ENCODE results near the gene NCOA1. TPM values are rescaled to one million over a fixed set of nuclear protein-coding genes. Genes with fewer than 3 reads are reported as not detected.

The NCOA1 gene
- total and polyA plus RNA-seq, 4 donors = 6.5 to 26.6 (median 16.3) TPM

GRCh38 chr2:24512404-24512803, 21.4 kb downstream of the NCOA1 start:
- H3K4me1 ChIP-seq (ENCODE audit: control insufficient read depth in 4 of 4, insufficient read depth in 4 of 4, low read length in 3 of 4) = peaks cover 2 to 24% (median 6%) of the 10 kb centered on the region in 4 donors
- no peaks in the 10 kb centered on the region for H3K36me3 ChIP-seq (ENCODE audit: control insufficient read depth in 4 of 4, insufficient read depth in 3 of 4, low read depth in 1 of 4, low read length in 3 of 4)
- H3K27ac ChIP-seq (ENCODE audit: low read depth in 1 of 2, low read length in 2 of 2) = no peak overlapping the region
- H3K27me3 ChIP-seq (ENCODE audit: control insufficient read depth in 4 of 4, insufficient read depth in 4 of 4, low read length in 3 of 4) = no peaks in the 10 kb centered on the region
- DNase-seq (ENCODE audit: low spot score) = no peak
- no peaks in the 10 kb centered on the region for H3K9me3 ChIP-seq (ENCODE audit: control insufficient read depth in 4 of 4, low read length in 3 of 4)
- H3K9ac ChIP-seq (ENCODE audit: low read depth in 1 of 2, low read length in 2 of 2) = no peak overlapping the region
- H3K4me3 ChIP-seq (ENCODE audit: low read depth in 1 of 3, low read length in 3 of 3) = no peak overlapping the region
- WGBS = 56% methylated on average over 2 of the region's 2 CpGs
- TF ChIP-seq EGR1 (IDR thresholded peaks at IDR 0.05; ENCODE audit: low read depth in 2 of 2) = no peak
- TF ChIP-seq JUND (IDR thresholded peaks at IDR 0.05) = no peak
- no peak for TF ChIP-seq MAX (IDR thresholded peaks at IDR 0.05)
- TF ChIP-seq, protein P1, sequence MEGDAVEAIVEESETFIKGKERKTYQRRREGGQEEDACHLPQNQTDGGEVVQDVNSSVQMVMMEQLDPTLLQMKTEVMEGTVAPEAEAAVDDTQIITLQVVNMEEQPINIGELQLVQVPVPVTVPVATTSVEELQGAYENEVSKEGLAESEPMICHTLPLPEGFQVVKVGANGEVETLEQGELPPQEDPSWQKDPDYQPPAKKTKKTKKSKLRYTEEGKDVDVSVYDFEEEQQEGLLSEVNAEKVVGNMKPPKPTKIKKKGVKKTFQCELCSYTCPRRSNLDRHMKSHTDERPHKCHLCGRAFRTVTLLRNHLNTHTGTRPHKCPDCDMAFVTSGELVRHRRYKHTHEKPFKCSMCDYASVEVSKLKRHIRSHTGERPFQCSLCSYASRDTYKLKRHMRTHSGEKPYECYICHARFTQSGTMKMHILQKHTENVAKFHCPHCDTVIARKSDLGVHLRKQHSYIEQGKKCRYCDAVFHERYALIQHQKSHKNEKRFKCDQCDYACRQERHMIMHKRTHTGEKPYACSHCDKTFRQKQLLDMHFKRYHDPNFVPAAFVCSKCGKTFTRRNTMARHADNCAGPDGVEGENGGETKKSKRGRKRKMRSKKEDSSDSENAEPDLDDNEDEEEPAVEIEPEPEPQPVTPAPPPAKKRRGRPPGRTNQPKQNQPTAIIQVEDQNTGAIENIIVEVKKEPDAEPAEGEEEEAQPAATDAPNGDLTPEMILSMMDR (IDR thresholded peaks at IDR 0.05; ENCODE audit: low read depth, low read length, missing input control) = no peak
- TF ChIP-seq TAF1 (conservative IDR thresholded peaks at IDR 0.05) = no peak
- no peak for TF ChIP-seq FOXA1 (IDR thresholded peaks at IDR 0.05)
- no peak for TF ChIP-seq NR2F2 (IDR thresholded peaks at IDR 0.05)
- no peak for TF ChIP-seq SP1 (IDR thresholded peaks at IDR 0.05)
- TF ChIP-seq RXRA (IDR thresholded peaks at IDR 0.05) = no peak
- no peak for TF ChIP-seq RAD21 (IDR thresholded peaks at IDR 0.05)
- TF ChIP-seq, protein P2, sequence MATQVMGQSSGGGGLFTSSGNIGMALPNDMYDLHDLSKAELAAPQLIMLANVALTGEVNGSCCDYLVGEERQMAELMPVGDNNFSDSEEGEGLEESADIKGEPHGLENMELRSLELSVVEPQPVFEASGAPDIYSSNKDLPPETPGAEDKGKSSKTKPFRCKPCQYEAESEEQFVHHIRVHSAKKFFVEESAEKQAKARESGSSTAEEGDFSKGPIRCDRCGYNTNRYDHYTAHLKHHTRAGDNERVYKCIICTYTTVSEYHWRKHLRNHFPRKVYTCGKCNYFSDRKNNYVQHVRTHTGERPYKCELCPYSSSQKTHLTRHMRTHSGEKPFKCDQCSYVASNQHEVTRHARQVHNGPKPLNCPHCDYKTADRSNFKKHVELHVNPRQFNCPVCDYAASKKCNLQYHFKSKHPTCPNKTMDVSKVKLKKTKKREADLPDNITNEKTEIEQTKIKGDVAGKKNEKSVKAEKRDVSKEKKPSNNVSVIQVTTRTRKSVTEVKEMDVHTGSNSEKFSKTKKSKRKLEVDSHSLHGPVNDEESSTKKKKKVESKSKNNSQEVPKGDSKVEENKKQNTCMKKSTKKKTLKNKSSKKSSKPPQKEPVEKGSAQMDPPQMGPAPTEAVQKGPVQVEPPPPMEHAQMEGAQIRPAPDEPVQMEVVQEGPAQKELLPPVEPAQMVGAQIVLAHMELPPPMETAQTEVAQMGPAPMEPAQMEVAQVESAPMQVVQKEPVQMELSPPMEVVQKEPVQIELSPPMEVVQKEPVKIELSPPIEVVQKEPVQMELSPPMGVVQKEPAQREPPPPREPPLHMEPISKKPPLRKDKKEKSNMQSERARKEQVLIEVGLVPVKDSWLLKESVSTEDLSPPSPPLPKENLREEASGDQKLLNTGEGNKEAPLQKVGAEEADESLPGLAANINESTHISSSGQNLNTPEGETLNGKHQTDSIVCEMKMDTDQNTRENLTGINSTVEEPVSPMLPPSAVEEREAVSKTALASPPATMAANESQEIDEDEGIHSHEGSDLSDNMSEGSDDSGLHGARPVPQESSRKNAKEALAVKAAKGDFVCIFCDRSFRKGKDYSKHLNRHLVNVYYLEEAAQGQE (IDR thresholded peaks at IDR 0.05) = no peak
- no peak for TF ChIP-seq HNF4A (conservative IDR thresholded peaks at IDR 0.05)
- no peak for TF ChIP-seq ZBTB33 (IDR thresholded peaks at IDR 0.05)
- TF ChIP-seq FOXA2 (IDR thresholded peaks at IDR 0.05) = no peak

GRCh38 chr2:24512831-24513230, 21.8 kb downstream of the NCOA1 start:
- 92% methylated on average over 6 of the region's 6 CpGs for WGBS
- H3K9ac ChIP-seq (ENCODE audit: low read depth in 1 of 2, low read length in 2 of 2) = no peak overlapping the region
- H3K4me1 ChIP-seq (ENCODE audit: control insufficient read depth in 4 of 4, insufficient read depth in 4 of 4, low read length in 3 of 4) = peaks cover 2 to 24% (median 6%) of the 10 kb centered on the region in 4 donors
- H3K9me3 ChIP-seq (ENCODE audit: control insufficient read depth in 4 of 4, low read length in 3 of 4) = no peaks in the 10 kb centered on the region
- no peaks in the 10 kb centered on the region for H3K27me3 ChIP-seq (ENCODE audit: control insufficient read depth in 4 of 4, insufficient read depth in 4 of 4, low read length in 3 of 4)
- DNase-seq (ENCODE audit: low spot score) = no peak
- no peak for TF ChIP-seq ZBTB33 (IDR thresholded peaks at IDR 0.05)
- no peak for TF ChIP-seq RAD21 (IDR thresholded peaks at IDR 0.05)
- no peak for TF ChIP-seq HNF4A (conservative IDR thresholded peaks at IDR 0.05)
- TF ChIP-seq HNF4G (IDR thresholded peaks at IDR 0.05) = no peak
- TF ChIP-seq GABPA (IDR thresholded peaks at IDR 0.05 in 1 of 2, conservative IDR thresholded peaks at IDR 0.05 in 1 of 2) = no peak
- TF ChIP-seq MAX (IDR thresholded peaks at IDR 0.05) = no peak
- TF ChIP-seq FOXA1 (IDR thresholded peaks at IDR 0.05) = no peak
- no peak for TF ChIP-seq TAF1 (conservative IDR thresholded peaks at IDR 0.05)
- no peak for TF ChIP-seq NR2F2 (IDR thresholded peaks at IDR 0.05)
- H3K4me3 ChIP-seq (ENCODE audit: low read depth in 1 of 3, low read length in 3 of 3) = no peak overlapping the region
- no peak overlapping the region for H3K27ac ChIP-seq (ENCODE audit: low read depth in 1 of 2, low read length in 2 of 2)
- H3K36me3 ChIP-seq (ENCODE audit: control insufficient read depth in 4 of 4, insufficient read depth in 3 of 4, low read depth in 1 of 4, low read length in 3 of 4) = no peaks in the 10 kb centered on the region

Measured in liver (tissue), 9 donors.